Measurements from ENCODE around the gene SLMAP.

The SLMAP gene

DNA sequence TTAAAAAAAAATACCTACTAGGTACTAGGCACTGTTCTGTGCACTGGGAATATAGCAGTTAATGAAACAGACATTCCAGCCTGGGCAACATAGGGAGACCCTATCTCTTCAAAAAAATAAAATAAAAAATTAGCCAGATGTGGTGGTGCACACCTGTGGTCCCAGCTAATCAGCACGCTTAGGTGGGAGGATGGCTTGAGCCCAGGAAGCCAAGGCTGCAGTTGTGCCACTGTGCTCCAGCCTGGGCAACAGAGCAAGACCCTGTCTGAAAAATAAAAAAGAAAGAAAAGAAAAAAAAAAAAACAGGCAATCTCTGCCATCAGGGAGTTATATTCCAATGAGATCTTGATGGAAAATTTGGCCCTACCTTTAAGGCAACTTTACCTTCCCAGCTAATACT is 137.0 kb downstream of the SLMAP start:
- TF ChIP-seq, protein P1, sequence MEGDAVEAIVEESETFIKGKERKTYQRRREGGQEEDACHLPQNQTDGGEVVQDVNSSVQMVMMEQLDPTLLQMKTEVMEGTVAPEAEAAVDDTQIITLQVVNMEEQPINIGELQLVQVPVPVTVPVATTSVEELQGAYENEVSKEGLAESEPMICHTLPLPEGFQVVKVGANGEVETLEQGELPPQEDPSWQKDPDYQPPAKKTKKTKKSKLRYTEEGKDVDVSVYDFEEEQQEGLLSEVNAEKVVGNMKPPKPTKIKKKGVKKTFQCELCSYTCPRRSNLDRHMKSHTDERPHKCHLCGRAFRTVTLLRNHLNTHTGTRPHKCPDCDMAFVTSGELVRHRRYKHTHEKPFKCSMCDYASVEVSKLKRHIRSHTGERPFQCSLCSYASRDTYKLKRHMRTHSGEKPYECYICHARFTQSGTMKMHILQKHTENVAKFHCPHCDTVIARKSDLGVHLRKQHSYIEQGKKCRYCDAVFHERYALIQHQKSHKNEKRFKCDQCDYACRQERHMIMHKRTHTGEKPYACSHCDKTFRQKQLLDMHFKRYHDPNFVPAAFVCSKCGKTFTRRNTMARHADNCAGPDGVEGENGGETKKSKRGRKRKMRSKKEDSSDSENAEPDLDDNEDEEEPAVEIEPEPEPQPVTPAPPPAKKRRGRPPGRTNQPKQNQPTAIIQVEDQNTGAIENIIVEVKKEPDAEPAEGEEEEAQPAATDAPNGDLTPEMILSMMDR (IDR thresholded peaks at IDR 0.05; ENCODE audit: borderline replicate concordance, control extremely low read depth, extremely low read depth, insufficient read depth, missing control alignments): no peak
- in situ Hi-C loops (cut with MboI; ENCODE audit: low sequenced_read_pairs, unreplicated experiment): no loop called here
- DNase-seq (ENCODE audit: low spot score): no peak

DNA sequence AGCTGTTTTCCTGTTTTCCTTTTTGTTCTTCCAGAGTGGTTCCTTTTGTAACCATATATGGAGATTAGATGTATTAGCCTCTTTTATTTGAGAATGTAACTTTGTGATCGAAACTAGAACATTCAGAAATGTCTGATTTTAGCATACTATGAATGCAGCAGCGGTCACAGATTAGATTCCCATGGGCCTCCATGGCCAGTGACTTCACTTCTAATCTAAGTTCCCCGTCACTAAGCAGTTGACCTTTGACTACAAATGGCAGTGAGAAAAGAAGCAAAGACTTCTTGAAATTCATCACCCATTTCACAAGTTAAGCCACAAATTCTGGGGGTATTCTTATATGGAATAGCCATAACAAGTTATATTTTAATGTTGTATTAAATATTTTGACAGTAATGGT is 137.6 kb downstream of the SLMAP start:
- TF ChIP-seq, protein P1 (IDR thresholded peaks at IDR 0.05; ENCODE audit: borderline replicate concordance, control extremely low read depth, extremely low read depth, insufficient read depth, missing control alignments): no peak
- in situ Hi-C loops (cut with MboI; ENCODE audit: low sequenced_read_pairs, unreplicated experiment): no loop called here
- no peak for DNase-seq (ENCODE audit: low spot score)

DNA sequence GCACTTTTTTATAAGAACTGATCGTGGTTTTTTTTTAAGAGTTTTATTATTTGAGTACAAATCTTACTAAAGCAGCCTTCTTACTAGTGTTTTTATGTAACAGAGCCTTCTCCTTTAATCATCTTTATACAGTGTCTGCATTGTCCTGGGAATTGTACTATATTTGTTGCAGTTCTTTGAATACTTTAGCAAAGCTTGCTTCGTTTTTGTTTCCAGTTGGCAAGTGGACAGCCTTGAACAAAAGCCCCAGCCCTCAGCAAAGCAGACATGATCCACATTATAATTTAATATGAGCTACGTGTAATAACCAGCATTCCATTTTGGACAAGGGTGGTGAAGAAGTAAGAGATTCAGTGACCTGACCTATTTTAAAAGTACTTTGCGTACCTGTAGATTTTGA is 139.9 kb downstream of the SLMAP start:
- TF ChIP-seq, protein P1 (IDR thresholded peaks at IDR 0.05; ENCODE audit: borderline replicate concordance, control extremely low read depth, extremely low read depth, insufficient read depth, missing control alignments): no peak
- DNase-seq (ENCODE audit: low spot score): no peak
- in situ Hi-C loops (cut with MboI; ENCODE audit: low sequenced_read_pairs, unreplicated experiment): no loop called here

DNA sequence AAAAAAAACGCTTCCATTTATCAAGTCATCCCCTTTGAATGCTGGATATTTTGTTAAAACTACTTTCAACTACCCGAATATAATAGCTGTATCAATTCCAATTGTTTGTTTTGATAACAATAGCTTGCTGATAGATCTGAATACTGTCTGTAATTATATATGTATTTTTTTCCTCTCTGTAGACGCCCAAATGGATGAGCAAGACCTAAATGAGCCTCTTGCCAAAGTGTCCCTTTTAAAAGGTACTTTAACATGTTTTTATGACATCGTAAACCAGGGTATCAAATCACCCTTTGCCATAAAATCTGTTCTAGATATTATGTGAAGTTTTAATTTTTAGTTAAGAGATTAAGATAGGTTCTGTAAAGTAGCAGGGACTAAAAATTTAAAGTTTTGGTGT is 140.6 kb downstream of the SLMAP start:
- in situ Hi-C loops (cut with MboI; ENCODE audit: low sequenced_read_pairs, unreplicated experiment): no loop called here
- no peak for DNase-seq (ENCODE audit: low spot score)

DNA sequence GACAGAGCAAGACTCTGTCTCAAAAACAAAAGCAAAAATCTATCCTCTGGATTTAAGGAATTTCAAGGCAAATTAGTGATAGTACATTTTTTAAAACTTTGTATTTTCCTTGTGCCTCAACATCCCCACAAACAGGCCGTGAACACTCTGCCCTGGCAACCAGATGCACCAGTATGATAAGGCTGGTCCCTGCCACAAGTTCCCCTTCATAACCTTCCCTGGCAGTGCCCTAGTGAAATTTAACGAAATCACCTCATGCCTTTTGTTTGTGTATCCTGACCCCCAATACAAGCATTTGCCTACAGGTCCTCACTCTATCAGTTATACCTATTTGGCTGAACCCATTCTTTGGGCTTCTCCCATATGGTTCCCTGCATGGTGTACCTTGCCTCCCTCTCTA is 144.7 kb downstream of the SLMAP start:
- in situ Hi-C loops (cut with MboI; ENCODE audit: low sequenced_read_pairs, unreplicated experiment): no loop called here

More for the DNA sequence above, 140.6 kb downstream of the SLMAP start:
- TF ChIP-seq, protein P1 (IDR thresholded peaks at IDR 0.05; ENCODE audit: borderline replicate concordance, control extremely low read depth, extremely low read depth, insufficient read depth, missing control alignments): no peak

DNA sequence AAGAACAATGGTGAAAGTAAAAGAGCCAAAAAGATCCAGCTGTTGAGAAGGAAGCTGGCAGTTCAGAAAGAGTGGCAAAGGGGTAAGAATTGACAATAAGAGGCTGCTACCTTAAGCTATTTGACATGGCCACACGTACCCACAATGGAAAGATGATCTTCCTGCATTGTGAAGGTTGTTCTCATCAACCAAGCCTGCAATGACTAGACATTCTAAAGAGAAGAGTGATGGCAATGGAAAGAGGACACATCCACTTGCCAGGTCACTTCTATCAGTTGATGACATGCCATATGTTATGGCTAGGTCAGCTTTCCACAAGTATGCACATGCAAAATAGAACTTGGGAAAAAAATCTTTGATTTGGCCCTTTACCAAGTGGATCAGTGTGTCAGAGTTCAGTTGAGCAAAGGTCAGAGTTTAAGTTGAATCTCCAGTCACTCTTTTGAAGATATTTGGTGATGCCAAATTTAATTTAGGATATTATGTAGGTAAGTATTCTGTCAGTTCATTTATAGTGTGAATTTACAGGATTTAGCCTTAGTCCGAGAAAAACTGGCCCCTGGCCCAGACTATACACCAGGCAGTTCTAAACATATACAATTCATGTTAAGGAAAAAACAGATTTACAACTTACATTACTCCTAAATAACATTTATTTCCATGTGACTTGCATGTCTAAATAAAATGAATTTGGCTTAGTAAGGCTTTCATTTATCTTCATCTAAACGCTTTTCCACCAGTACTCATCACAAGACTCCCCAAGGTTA is 147.2 kb downstream of the SLMAP start:
- TF ChIP-seq, protein P1 (IDR thresholded peaks at IDR 0.05; ENCODE audit: borderline replicate concordance, control extremely low read depth, extremely low read depth, insufficient read depth, missing control alignments): no peak
- no peak for DNase-seq (ENCODE audit: low spot score)
- in situ Hi-C loops (cut with MboI; ENCODE audit: low sequenced_read_pairs, unreplicated experiment): no loop called here

More for the DNA sequence above, 144.7 kb downstream of the SLMAP start:
- TF ChIP-seq, protein P1 (IDR thresholded peaks at IDR 0.05; ENCODE audit: borderline replicate concordance, control extremely low read depth, extremely low read depth, insufficient read depth, missing control alignments): no peak
- no peak for DNase-seq (ENCODE audit: low spot score)
